Kasumi-1 (cell line): ENCODE data around the gene GDAP2.
A peak's percentile ranks its signal among the peaks of the same experiment; 100 is the strongest.
"Not testable (repeated sequence)": the region's sequence is repeated elsewhere in the genome, so short reads cannot be mapped to it uniquely, and the experiment has no call there.

ENCODE experiments used
- DNase-seq, 2 experiments: peaks; one replicate each; lab custom pipeline; 2025; lab: John Stamatoyannopoulos, UW

GDAP2 gene

DNA sequence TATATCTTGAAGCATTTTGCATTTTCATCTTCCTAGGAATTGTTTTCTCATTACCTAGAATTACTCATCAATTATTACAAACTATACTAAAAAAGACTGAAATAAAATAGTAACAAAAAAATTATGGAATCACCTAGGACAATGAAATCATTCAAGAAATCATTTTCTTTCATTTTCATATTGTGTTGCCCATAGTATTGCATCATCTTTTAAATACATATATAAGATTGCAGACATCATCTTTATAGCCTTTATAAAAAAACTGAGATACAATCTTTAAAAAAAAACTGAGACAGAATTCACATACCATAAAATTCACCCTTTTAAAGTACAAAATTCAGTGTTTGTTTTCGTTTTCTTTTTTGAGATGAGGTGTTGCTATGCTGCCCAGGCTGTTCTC, 29.6 kb downstream of the GDAP2 start:
- no peak for DNase-seq

DNA sequence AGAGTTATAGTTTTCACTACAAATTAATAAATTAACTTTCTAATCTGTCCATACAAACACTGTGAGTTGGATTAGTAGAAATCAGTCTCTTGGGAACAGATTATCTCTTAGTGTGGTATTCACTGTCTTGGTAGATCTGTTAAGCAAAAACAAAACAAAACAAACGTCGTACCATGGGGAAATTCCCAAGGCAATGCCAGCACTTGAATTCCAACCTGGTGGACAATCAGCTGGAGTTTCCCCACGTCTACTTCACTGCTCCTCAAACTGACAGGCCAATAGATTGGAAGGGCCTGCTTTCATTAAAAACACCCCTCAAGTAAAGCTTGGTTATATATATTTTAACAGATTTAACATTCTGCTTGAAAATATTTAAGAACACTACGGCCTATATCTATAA, 31.9 kb downstream of the GDAP2 start:
- DNase-seq = no peak

DNA sequence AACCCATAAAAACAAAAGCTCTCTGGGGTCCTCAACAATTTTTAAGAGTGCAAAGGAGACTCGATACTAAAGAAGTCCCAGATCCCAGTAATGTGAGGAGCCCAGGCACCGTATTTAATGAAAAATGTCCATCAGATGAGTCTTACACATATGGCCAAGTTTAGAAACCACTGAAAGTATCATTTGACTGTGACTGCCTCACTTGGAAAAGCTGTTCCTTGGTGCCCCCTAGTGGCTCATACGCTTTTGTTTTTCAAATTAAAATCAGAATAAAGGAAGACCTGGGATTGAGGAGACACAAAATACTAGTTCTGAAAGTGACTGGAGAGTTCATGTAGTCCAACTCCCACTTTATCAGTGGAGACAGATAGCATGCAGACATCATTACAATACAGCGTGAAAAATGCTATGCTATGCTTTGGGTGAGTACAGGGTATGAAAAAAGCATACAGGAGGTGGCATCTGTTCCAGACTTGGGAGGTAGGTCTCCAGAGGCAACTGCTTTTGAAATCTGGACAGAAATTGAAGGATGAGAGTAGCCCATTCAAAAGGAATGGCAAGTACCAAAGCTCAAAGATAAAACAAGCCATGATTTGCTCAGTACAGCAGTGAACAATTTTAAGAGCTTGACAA, 33.8 kb downstream of the GDAP2 start:
- DNase-seq = peak; percentile 85 to 89

DNA sequence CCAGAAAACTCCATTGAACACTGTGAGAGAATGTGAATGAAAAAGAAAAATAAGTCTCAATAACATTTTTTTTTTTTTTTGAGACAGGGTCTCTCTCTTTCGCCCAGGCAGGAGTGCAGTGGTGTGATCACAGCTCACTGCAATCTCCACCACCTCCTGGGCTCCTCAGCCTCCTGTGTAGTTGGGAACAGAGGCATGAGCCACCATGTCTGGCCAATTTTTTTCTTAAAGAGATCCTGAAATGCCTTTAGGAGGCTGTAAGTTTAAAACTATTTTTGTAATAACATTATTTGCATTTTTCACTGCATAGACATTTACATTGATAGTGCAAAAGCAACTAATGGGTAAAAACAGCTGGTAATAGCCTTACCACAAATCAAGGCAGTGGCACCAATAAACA, 35.3 kb downstream of the GDAP2 start:
- DNase-seq = no peak

DNA sequence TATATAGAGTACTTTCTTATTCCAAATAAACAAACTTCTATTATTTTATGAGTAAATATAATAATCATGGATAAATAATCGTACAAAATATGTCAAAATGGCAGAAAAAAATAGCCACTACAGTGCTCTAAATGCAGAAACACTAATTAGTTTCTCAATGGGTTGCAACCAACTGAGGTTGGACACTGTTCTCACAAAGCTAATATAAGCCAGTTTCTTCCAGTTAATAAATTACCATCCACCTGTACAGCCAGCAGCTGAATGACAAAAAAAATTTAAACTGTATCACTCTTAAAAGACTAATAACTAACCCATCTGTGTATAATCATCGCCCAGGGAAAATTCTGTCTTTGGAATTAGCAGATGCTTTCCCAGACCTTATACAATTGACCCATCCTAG, 36.9 kb downstream of the GDAP2 start:
- no peak for DNase-seq

DNA sequence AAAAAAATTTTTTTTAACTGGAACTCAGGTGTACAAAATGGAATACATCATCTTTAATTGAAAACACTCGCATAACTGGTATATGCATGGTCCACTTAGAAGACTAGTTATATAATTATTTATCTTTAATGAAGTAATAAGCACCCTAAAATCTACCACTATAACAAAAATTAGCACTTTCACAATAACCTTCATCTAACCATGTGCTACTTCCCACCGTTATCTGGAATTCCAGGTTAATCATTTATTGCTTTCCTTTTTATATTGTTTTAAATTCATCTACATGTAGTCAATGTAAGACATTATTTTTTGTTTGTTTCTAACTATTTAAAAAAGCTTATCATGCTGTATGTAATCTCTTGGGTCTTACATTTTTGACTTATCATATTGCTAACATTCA, 39.0 kb downstream of the GDAP2 start:
- no peak for DNase-seq

DNA sequence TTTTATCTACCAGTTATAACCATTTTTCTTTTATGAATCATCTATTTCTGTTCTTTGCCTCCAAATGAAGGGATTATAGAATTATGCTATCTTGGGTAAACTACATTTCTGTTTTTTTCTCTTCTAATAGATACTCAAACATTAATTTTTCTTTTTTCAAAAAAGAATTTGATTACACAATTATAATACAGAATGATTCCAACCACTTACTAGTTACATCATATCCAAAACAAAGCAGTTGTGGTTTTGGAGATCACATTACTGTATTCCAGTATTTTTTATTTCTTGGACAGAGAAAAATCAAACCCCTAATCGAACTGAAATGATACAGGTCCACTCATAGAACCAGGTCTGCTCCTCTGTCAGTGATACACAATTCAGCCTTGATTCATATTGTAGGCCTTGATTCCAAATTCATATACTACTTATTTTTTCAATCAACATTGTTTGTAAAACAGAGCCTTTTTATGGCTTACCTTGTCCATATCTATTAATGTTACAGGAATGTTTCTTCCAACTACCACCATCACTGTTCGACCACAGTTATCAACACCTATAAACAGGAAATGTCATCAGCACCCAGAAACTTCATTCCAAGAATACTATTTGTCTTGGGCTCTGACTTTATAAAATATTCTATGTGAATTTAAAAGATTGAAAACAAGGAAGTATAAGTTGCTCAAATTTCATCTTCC, 43.2 kb downstream of the GDAP2 start:
- no peak for DNase-seq

DNA sequence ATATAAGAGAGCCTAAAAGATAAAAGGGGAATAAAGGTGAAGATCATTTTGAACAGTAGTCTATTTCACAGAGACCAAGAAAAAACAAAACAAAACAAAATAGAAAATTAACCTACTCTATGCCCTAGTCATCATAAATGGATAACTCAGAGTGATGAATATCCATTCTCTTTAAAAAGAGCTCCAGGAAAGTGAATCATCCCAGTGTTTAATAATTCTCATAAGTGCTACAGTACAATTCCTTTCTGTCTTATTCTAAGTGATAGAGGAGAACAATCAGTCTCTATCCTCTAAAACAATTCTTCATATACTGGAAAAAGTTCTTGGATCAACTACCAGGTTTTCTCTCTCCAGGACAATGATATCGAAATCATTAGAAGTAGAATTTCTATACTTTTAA, 45.8 kb downstream of the GDAP2 start:
- DNase-seq = no peak

DNA sequence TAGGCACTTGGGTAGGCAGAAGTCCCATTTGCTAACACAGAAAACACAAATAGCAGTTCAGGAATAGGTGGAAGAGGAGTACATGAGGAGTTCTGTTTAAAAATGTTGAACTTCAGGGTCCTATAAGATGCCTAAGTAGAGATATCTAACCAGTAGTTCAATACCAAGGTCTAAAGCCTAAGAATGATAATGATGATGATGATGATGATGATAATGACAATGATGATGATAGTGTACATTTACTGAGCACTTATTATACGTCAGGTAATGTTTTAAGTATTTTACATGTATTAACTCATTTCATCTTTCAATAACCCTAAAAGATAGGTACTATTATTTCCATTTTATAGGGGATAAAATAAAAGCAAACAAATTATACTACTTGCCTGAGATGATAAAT, 50.1 kb downstream of the GDAP2 start:
- no peak for DNase-seq

DNA sequence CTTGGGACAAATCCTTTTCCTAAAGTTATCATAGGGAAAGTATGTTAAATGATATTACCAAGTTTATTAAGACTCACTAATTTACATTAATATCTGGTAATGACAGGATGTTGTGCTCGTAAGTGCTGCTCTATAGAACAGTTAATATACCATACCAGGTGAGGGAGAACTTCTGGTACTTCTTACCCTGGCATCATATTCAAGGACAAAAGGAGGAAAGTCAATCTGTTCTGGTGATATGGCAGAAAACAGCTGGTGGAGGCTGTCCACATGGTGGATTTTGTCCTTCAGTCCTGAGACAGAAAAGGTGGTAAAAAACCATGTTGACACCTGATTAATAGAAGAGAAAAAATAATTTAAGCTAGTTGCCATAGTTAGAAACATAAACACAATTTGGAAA, 51.6 kb downstream of the GDAP2 start:
- no peak for DNase-seq

DNA sequence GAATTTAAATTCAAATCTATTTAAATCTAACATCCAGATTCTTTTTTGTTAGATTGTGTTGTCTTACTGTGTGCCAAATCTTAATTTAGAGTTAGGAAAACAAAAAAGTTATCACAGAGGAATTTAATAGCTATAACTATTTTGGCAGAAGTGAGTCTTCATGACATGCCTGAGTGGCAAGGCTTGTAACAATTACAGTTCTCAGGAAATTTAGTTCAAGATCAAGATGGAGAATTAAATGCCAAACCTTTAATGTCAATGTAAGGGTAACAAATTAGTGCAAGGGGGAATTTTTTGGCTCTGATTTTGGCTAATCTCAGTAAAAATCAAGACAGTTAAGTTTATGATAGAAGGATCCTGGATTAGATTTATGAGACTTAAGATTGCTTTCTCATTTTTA, 58.4 kb downstream of the GDAP2 start:
- no peak for DNase-seq

DNA sequence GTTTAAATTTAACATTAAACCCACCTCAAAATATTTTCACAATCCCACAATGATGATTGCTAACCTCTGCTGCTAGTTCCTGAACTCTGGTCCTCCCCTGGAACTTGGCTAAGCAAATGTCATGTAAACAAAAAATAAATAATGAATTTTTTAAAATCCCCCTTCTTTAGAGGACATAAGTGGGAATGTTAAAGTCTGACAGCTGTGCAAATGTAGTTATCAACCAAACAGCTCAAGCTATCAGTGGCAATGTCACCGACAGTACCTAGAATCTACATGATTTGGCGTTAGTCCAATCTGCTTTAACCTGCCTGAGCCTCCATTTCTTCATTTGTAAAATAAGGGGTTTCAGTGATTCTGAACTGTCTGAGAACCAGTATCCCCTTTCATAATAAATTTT, 67.7 kb downstream of the GDAP2 start:
- DNase-seq = no peak

DNA sequence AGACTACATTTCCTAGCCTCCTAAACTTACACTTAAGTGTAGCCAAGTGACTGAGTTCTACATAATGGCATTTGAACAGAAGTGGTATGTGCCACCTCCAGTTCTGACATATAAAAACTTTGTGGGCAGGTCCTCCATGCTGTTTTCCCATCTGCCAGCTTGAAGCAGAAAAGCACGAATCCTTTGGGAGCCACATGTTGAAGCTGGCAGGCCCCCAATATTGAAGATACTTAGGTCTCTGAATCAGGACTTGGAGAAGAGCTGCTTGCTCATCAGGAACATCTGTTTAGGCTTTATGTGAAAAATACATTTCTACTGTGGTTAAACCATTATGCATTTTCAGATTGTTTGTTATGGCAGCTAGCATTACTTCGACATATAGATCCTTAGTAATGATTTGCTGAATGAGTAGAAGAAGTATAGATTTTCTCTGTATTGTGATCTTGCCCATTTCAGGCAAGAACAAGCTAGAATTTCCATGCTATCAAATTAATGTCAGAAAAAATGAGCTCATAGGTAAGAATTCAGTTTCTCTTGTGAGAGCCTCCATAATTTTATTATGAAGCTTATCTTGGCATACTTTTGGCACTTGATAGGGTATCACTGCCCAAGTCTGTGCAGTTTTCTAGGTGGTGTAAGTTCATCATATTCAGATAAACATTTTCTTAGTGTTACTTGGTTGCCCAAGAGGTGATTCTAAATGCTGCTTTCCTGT, 68.4 kb downstream of the GDAP2 start:
- no peak for DNase-seq

DNA sequence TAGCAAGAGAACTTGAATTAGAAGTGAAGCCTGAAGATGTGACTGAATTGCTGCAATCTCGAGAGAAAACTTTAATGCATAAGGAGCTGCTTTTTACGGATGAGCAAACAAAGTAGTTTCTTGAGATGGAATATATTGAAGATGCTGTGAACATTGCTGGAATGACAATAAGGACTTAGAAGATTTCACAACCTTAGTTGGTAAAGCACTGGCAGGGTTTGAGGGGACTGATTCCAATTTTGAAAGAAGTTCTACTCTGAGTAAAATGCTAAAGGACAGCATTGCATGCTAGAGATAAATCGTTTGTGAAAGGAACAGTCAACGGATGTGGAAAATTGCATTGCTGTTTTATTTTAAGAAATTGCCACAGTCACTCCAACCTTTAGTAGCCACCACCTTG, 69.5 kb downstream of the GDAP2 start:
- no peak for DNase-seq

DNA sequence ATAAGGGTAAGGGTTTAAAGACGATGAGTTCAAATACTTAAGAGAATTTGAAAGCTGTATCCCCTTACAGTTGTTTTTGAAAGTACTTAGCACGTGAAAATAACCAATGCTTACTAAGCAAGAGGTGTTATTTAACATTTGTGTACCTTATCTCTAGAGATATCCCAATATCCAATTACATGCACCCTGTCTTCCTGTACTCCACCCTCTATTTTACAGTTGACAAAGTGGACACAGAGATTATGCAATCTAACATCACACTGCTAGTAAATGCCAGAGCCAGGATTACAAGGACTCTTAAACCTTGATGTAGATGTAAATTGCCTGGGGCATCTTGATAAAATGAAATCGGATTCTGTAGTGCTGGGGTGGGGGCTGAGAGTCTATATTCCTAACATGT, 72.0 kb downstream of the GDAP2 start:
- no peak for DNase-seq

DNA sequence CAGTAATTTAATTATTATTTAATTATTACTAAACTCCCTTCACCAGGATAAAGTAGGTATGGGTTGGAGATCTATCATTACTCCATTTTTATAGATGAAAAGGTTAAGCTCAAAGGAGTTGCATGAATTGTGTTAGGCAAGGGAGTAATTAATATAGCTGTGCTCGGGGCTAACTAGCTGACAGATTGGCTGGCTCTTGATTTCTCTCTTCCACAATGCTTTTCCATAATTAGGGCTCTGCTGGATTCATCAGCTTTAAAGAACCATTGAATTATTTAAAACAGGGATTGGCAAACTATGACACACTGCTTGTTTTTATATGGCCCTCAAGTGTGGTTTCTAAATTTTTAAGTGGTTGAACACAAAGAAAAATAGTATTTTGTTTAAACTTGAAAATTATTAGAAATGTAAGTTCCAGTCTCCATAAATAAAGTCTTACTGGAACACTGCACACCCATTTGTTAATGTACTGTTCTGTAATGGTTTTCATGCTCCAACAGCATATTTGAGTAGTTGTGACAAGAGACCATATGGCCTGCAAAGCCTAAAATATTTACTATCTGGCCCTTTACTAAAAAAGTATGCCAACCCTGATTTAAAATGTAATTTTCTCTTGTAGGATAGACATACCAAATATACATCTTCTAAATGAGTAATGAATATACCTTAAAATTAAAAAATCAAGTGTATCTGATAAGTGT, 76.4 kb downstream of the GDAP2 start:
- DNase-seq = no peak

DNA sequence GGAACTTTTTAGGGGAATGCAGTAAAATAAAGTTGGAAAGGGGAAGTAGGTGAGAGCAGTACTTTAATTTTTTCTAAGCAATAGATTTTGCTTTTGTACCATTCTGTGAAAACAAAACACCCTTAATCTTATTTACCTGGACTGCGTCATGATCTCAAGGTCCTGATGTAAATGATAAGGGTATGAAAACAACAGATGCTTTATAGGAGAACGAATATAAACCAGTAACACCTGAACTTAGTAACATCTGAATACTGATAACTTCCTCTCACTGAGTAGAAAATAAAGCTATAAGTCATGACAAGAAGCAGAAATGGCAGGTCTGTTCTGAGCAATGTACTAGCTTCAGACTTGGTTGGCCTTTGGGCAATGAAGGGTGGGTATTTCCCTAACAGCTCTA, 77.7 kb downstream of the GDAP2 start:
- no peak for DNase-seq

DNA sequence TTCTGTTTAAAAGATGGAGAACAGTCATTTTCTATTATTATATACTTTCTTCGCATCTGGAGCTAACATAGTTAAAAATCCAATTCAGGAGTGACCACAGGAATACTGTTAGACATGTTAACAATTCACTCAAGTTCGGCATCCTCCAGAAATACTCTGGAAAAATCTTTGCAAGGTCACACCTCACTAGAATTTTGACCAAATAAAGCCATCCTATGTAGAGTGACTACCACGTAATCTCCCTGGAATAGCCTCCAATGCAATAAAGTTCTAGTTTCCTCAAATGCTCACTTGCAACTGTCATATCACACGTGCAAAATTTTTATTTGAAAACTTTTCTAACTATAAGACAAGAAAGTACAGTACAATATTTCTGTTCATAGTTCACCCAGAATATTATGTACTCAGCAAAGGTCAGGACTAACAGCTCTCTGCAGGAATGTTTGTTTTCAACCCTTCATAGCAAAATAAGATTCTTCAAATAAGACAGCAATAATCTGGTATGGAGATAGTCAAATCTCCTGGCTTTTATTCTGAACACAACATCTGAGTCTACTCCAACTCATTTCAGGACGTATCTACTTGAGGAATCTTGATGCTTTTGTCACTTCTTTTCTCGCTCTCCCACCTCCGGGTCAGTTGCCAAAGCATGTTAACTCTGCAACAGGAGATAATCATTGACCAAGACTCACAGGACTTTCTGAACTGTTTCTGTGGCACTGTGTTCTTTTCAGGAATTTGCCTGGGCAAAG, 82.6 kb downstream of the GDAP2 start:
- no peak for DNase-seq

DNA sequence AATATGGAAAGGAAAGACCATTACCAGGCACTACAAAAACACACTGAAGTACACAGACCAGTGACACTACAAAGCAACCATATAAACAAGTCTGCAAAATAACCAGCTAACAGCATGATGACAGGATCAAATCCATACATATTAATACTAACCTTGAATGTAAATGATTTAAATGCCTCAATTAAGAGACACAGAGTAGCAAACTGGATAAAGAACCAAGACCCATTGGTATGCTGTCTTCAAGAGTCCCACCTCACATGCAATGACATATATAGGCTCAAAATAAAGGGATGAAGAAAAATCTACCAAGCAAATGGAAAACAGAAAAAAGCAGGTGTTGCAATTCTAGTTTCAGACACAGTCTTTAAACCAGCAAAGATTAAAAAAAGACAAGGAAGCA, 84.9 kb downstream of the GDAP2 start:
- DNase-seq = not testable (repeated sequence)

DNA sequence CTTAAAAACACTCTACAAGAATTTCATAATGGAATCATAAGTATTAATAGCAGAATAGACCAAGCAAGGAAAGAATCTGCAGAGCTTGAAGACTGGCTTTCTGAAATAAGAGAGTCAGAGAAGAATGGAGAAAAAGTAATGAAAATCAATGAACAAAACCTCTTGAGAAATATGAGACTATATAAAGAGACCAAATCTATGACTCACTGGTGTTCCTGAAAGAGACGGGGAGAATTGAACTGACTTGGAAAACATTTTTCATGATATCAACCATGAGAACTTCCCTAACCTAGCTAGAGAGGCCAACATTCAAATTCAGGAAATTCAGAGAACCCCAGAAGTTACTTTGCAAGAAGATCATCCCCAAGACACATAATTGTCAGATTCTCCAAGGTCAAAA, 85.6 kb downstream of the GDAP2 start:
- DNase-seq = no peak

DNA sequence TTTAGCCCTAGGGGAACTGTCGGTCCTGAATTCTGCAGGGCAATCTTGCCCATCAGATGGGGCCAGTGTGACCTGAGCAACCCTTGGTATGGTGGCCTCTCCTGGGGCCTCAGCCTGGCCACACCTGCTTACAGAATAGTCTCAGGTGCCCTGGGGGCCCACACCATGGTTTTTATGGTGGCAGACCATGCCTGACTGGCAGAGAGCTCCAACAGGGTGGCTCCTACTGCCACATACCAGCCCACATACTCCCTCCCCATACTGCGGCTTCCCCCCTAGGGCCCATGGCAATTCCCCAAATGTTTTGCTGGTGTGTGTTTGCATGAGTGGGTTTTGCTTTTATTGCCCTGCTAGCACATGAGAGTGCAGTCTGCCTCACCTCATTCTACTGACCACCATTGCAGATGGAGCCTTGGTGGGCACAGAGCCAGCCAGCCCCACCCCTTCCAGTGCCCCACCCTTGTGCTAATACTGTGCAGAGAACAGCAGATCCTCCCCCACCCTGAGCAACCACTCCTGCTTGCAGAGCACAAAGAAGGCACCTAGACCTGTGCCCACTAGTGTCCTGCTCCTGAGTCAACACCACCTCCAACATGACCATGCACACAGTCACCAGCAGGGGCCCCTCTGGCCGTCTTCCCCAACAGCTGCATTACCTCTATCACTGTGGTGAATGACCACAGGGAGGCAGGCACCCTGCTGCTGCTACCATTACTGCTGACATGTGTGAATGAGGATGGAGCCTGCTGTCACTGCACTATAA, 86.8 kb downstream of the GDAP2 start:
- DNase-seq = no peak
